ENCODE data around the gene CRIM1.

Gene CRIM1

DNA sequence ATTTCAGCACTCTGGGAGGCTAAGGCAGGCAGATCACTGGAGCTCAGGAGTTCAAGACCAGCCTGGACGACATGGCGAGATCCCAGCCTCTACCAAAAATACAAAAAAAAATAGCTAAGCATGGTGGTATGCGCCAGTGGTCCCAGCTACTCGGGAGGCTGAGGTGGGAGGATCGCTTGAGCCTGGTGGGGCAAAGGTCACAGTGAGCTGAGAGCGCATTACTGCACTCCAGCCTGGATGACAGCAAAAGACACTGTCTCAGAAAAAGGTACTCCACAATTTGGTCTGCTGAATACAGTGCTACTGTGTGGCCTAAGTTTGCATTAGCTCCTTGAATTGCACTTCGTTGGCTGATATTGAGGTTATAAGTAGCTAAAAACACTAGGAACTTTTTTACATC is 144.5 kb downstream of the CRIM1 start:
- peaks cover 3% of the 10 kb centered on the region for H3K36me3 Mint-ChIP-seq (ENCODE audit: insufficient read depth)
- H3K27me3 Mint-ChIP-seq, result no peaks in the 10 kb centered on the region
- no peaks in the 10 kb centered on the region for H3K9me3 Mint-ChIP-seq

DNA sequence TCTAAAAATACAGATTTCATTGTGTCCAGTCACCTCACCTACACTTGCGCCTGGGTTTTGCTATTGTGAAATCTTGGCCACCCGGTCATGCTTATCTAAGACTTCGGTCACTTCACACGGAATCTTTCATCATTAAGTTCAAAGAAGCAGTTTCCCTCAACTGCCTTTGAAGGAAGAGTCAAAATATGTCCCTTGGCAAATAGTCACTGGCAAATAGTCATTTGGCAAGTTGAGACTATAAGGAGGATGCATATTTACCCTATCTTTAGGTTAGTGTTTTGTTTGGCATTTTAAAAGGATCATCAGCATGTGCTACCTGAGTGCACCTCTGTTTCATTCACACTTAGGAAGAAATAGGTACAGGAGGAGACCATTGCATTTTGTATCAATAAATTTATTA is 146.5 kb downstream of the CRIM1 start:
- H3K27ac Mint-ChIP-seq (ENCODE audit: low read depth), result no peak overlapping the region
- H3K4me3 Mint-ChIP-seq, result no peak overlapping the region
- no peak for DNase-seq (ENCODE audit: low spot score in 2 of 2)
- no peaks in the 10 kb centered on the region for H3K27me3 Mint-ChIP-seq
- H3K36me3 Mint-ChIP-seq (ENCODE audit: insufficient read depth), result no peaks in the 10 kb centered on the region
- ATAC-seq (replicated peaks; ENCODE audit: extremely low read depth, poor library complexity, severe bottlenecking), result no peak
- no peaks in the 10 kb centered on the region for H3K9me3 Mint-ChIP-seq
- no peaks in the 10 kb centered on the region for H3K4me1 Mint-ChIP-seq

More for the DNA sequence above, 144.5 kb downstream of the CRIM1 start:
- DNase-seq (ENCODE audit: low spot score in 2 of 2) (no peak), ATAC-seq (replicated peaks; ENCODE audit: extremely low read depth, poor library complexity, severe bottlenecking) (no peak)
- H3K4me3 Mint-ChIP-seq, result no peak overlapping the region
- H3K4me1 Mint-ChIP-seq, result no peaks in the 10 kb centered on the region
- no peak overlapping the region for H3K27ac Mint-ChIP-seq (ENCODE audit: low read depth)

- H3K27ac Mint-ChIP-seq (ENCODE audit: low read depth), result no peak overlapping the region
- H3K4me3 Mint-ChIP-seq, result no peak overlapping the region
- ATAC-seq (replicated peaks; ENCODE audit: extremely low read depth, poor library complexity, severe bottlenecking) (no peak), DNase-seq (ENCODE audit: low spot score in 2 of 2) (no peak)
- H3K36me3 Mint-ChIP-seq (ENCODE audit: insufficient read depth), result peaks cover 1% of the 10 kb centered on the region
- H3K9me3 Mint-ChIP-seq, result no peaks in the 10 kb centered on the region
- no peaks in the 10 kb centered on the region for H3K27me3 Mint-ChIP-seq
- H3K4me1 Mint-ChIP-seq, result no peaks in the 10 kb centered on the region
Observed at GRCh38 chr2:36507408-36507812, 151.8 kb downstream of the CRIM1 start.

DNA sequence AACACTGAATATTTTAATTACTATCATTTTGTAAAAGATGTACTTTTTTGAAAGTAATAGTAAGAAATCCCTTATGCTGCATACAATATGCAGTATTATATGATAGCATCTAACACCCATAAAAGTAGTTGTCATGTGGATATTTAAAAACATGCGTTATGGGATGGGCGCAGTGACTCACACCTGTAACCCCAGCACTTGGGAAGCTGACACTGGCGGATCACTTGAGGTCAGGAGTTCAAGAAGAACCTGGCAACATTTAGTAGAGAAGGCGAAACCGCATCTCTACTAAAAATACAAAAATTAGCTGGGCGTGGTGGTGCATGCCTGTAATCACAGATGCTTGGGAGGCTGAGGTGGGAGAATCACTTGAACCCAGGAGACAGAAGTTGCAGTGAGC is 153.5 kb downstream of the CRIM1 start:
- Mint-ChIP-seq H3K4me1 (no peaks in the 10 kb centered on the region), H3K4me3 (no peak overlapping the region), H3K36me3 (ENCODE audit: insufficient read depth) (peaks cover 6% of the 10 kb centered on the region), H3K27ac (ENCODE audit: low read depth) (no peak overlapping the region), H3K9me3 (no peaks in the 10 kb centered on the region), H3K27me3 (no peaks in the 10 kb centered on the region)
- DNase-seq (ENCODE audit: low spot score in 2 of 2), result no peak
- ATAC-seq (replicated peaks; ENCODE audit: extremely low read depth, poor library complexity, severe bottlenecking), result no peak

GRCh38 chr2:36511858-36512603 is 156.5 kb downstream of the CRIM1 start:
- H3K9me3 Mint-ChIP-seq, result no peaks in the 10 kb centered on the region
- peaks cover 8% of the 10 kb centered on the region for H3K36me3 Mint-ChIP-seq (ENCODE audit: insufficient read depth)
- ATAC-seq (replicated peaks; ENCODE audit: extremely low read depth, poor library complexity, severe bottlenecking), result no peak
- no peak for DNase-seq (ENCODE audit: low spot score in 2 of 2)
- no peaks in the 10 kb centered on the region for H3K4me1 Mint-ChIP-seq
- H3K4me3 Mint-ChIP-seq, result no peak overlapping the region
- H3K27me3 Mint-ChIP-seq, result no peaks in the 10 kb centered on the region
- no peak overlapping the region for H3K27ac Mint-ChIP-seq (ENCODE audit: low read depth)

DNA sequence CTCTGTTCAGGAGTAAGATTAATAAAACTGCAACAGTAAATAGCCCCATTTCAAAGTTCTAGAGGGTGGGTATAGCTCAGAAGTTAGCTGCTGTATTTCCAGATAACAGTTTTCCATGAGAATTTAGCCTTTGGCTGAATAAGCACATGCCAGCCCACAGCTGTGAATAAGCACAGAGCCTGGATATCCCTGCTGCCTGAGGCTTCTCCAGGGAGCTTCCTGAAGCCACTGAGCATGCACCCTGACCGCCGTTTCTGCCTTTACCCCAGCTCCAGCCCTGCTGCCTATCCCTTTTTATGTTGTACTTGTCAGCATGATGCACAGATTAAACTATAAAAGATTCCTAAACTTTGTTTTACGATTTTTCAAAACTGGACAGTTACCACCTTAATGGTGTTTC is 157.1 kb downstream of the CRIM1 start:
- Mint-ChIP-seq H3K36me3 (ENCODE audit: insufficient read depth) (peaks cover 8% of the 10 kb centered on the region), H3K4me3 (no peak overlapping the region), H3K4me1 (no peaks in the 10 kb centered on the region), H3K27ac (ENCODE audit: low read depth) (no peak overlapping the region), H3K27me3 (no peaks in the 10 kb centered on the region), H3K9me3 (no peaks in the 10 kb centered on the region)
- ATAC-seq (replicated peaks; ENCODE audit: extremely low read depth, poor library complexity, severe bottlenecking) (no peak), DNase-seq (ENCODE audit: low spot score in 2 of 2) (no peak)

DNA sequence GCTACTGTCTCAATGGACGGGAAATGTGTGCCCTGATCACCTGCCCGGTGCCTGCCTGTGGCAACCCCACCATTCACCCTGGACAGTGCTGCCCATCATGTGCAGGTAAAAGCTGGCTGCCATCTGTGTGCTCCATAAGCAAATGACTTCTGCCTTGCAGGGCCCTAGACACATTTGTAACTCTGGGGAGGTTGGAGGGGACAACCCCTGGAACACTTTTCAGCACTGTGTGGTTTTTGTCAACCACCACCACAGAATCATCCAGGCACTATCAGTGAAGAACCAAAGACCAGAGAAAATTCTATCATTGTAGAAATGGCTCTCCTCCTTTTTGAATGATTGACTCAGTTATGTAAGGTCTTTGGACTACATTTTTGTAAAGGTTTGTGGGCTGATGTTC is 158.1 kb downstream of the CRIM1 start:
- DNase-seq (ENCODE audit: low spot score in 2 of 2) (no peak), ATAC-seq (replicated peaks; ENCODE audit: extremely low read depth, poor library complexity, severe bottlenecking) (no peak)
- Mint-ChIP-seq H3K27ac (ENCODE audit: low read depth) (no peak overlapping the region), H3K4me1 (no peaks in the 10 kb centered on the region), H3K9me3 (no peaks in the 10 kb centered on the region), H3K4me3 (no peak overlapping the region), H3K27me3 (no peaks in the 10 kb centered on the region), H3K36me3 (ENCODE audit: insufficient read depth) (peaks cover 8% of the 10 kb centered on the region)

DNA sequence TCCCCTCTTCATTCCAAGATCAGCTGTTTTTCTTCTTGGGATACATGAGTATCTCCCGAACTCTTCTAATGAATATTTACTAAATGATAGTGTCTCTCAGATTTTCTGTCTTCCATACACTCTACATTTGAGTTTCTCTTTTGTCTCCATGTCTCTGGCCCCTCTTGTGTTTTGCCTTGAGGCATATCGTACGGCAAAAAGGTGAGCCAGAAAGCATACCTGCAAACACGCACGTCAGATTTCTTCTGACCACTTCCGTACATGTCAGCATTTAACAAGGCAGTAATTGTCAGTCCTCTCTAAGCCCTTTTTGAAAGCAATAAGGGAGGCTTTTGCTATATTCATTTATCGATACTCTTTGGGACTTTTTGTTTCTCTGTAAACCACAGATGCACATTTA is 160.0 kb downstream of the CRIM1 start:
- Mint-ChIP-seq H3K4me1 (no peaks in the 10 kb centered on the region), H3K9me3 (no peaks in the 10 kb centered on the region), H3K36me3 (ENCODE audit: insufficient read depth) (peaks cover 12% of the 10 kb centered on the region), H3K4me3 (no peak overlapping the region), H3K27ac (ENCODE audit: low read depth) (no peak overlapping the region), H3K27me3 (no peaks in the 10 kb centered on the region)
- ATAC-seq (replicated peaks; ENCODE audit: extremely low read depth, poor library complexity, severe bottlenecking), result no peak
- no peak for DNase-seq (ENCODE audit: low spot score in 2 of 2)

- Mint-ChIP-seq H3K27ac (ENCODE audit: low read depth) (no peak overlapping the region), H3K4me3 (no peak overlapping the region), H3K36me3 (ENCODE audit: insufficient read depth) (peaks cover 14% of the 10 kb centered on the region), H3K9me3 (no peaks in the 10 kb centered on the region), H3K4me1 (no peaks in the 10 kb centered on the region), H3K27me3 (no peaks in the 10 kb centered on the region)
- no peak for ATAC-seq (replicated peaks; ENCODE audit: extremely low read depth, poor library complexity, severe bottlenecking)
- no peak for DNase-seq (ENCODE audit: low spot score in 2 of 2)
Observed at GRCh38 chr2:36516136-36516870, 160.7 kb downstream of the CRIM1 start.

GRCh38 chr2:36520431-36520830 is 164.9 kb downstream of the CRIM1 start:
- H3K27me3 Mint-ChIP-seq, result no peaks in the 10 kb centered on the region
- ATAC-seq (replicated peaks; ENCODE audit: extremely low read depth, poor library complexity, severe bottlenecking) (no peak), DNase-seq (ENCODE audit: low spot score in 2 of 2) (no peak)
- no peak overlapping the region for H3K4me3 Mint-ChIP-seq
- no peaks in the 10 kb centered on the region for H3K4me1 Mint-ChIP-seq
- H3K36me3 Mint-ChIP-seq (ENCODE audit: insufficient read depth), result peaks cover 14% of the 10 kb centered on the region
- no peak overlapping the region for H3K27ac Mint-ChIP-seq (ENCODE audit: low read depth)
- no peaks in the 10 kb centered on the region for H3K9me3 Mint-ChIP-seq

- DNase-seq (ENCODE audit: low spot score in 2 of 2) (no peak), ATAC-seq (replicated peaks; ENCODE audit: extremely low read depth, poor library complexity, severe bottlenecking) (no peak)
- H3K9me3 Mint-ChIP-seq, result no peaks in the 10 kb centered on the region
- no peak overlapping the region for H3K27ac Mint-ChIP-seq (ENCODE audit: low read depth)
- H3K4me1 Mint-ChIP-seq, result no peaks in the 10 kb centered on the region
- H3K4me3 Mint-ChIP-seq, result no peak overlapping the region
- H3K27me3 Mint-ChIP-seq, result no peaks in the 10 kb centered on the region
- peaks cover 16% of the 10 kb centered on the region for H3K36me3 Mint-ChIP-seq (ENCODE audit: insufficient read depth)
Observed at GRCh38 chr2:36523153-36523552, 167.6 kb downstream of the CRIM1 start.

DNA sequence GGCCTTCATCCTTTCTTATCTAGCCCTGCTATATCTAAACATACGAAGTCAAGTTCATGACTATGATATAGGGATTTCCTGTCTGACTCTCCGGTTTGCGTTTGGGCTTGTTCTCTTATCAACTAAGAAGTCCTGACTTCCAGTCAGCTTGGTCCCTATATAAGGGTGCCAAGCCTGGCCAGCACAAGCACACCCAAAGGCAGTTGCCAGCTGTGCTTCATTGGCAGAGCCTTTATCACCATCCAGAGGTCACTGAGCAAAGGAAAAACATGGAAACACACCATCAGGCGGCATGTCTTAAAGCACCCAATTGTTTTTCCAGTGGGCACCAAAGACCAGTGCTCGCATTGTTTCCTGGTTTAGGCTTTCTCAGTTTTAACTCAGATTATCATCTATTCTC is 169.7 kb downstream of the CRIM1 start:
- DNase-seq (ENCODE audit: low spot score in 2 of 2), result no peak
- Mint-ChIP-seq H3K36me3 (ENCODE audit: insufficient read depth) (peaks cover 14% of the 10 kb centered on the region), H3K4me1 (no peaks in the 10 kb centered on the region), H3K4me3 (no peak overlapping the region), H3K27ac (ENCODE audit: low read depth) (no peak overlapping the region), H3K27me3 (no peaks in the 10 kb centered on the region), H3K9me3 (no peaks in the 10 kb centered on the region)
- ATAC-seq (replicated peaks; ENCODE audit: extremely low read depth, poor library complexity, severe bottlenecking), result no peak

GRCh38 chr2:36526226-36526625 is 170.6 kb downstream of the CRIM1 start:
- Mint-ChIP-seq H3K27me3 (no peaks in the 10 kb centered on the region), H3K9me3 (no peaks in the 10 kb centered on the region), H3K4me1 (no peaks in the 10 kb centered on the region), H3K4me3 (no peak overlapping the region), H3K27ac (ENCODE audit: low read depth) (no peak overlapping the region), H3K36me3 (ENCODE audit: insufficient read depth) (peaks cover 10% of the 10 kb centered on the region)
- ATAC-seq (replicated peaks; ENCODE audit: extremely low read depth, poor library complexity, severe bottlenecking) (no peak), DNase-seq (ENCODE audit: low spot score in 2 of 2) (no peak)

Measured in central memory CD8-positive, alpha-beta T cell (primary cell).